Cerebellar nuclear complex (tissue), 1 donor: ENCODE data around the gene MTA3.
"Not testable (repeated sequence)": the region's sequence is repeated elsewhere in the genome, so short reads cannot be mapped to it uniquely, and the experiment has no call there.

Experiments used
- DNase-seq, 2 experiments: peaks; one replicate each; lab custom pipeline; 2025; lab: John Stamatoyannopoulos, UW

MTA3 gene

DNA sequence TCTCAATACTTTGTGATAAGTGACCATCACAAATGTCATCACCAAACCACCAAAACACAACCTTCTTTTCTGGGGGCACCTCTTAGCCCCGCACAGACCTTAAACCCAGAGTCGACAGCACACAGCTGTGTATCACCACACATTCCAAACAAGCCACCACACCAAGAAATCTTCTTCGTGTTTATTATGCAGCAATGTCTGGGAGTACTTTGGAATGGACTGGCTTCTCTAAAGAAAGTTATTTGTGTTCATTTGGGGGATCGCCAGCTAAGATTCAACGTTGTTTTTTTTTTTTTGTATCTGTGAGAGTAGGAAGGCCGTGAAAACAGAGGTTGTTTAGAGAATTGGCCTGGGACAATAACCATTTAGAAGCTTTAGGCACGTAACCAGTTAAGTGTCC, 1.1 kb upstream of the MTA3 start:
- DNase-seq: no peak

DNA sequence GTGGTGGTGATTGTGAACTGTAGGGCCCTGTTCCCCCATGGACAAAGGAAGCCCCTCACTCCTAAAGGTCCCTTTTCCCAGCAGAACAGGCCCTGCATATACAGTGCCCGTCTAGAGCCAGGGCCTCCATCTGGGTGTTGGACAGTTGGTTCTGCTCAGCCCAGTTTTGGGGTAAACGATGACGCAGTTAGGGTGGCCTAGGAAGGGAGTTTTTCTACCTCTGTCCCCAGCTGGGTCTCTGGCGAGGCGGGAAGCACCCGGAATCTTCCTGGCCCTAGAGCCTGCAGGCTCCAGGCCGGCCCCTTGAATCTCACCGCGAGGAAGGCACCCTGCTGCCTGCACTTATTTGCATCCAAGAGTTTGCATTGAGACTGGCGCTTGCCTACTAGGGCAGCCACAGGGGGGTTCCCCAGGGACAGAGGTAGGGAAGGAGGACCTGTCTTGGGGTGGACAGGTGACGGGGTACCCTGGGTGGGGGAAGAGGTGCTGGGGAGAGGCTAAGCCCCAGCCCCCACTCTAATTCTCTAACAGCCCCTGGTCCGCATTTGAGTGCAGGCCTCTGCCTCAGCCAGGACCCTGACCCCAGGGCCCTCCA, 529 bp upstream of the MTA3 start:
- no peak for DNase-seq

DNA sequence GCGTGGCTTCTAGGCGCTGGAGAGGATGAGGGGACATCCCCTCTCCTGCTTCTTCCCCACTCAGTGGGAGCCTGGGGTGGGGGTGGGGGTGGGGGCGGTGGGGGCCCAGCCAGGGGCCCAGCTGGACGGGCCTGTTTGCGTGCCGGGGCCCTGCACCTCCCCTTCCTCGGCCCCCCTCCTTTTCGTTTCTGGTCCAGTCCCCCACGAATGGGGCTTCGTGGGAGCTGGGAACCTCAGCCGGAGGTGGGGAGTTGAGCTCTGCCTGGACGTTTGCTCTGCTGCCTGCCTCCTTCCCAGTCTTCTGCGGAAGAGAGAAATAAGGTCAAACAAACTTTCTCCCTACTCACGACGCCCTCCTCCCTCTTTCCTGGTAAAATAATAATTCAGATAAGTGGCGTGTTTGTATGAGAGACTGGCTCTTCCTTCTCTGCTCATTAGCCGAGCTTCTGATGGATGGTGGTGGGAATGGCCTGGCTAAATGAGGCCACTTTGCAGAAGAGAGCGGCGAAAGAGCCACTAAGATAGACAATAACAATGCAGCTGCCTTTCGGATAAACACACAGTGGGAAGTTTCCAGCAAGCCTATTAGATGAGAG, 782 bp downstream of the MTA3 start:
- no peak for DNase-seq

DNA sequence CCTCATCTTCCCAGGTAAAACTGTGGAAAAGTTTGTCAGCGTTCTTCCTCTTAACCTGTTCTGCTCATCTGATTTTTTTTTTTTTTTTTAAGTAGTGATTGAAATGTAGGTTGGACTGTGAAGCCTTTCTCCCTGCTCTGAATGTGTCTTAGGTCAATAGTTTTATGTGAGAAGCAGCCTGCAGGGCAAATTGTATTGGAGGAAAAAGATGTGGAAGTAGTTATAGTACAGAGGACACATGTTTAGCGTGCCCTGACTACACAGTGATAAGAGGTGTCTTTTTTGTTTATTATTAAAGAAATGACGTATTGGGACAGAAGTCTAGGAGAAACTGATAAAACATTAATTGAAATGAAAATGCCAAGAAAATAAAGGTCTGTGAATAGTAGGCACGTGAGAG, 1.5 kb downstream of the MTA3 start:
- DNase-seq: no peak

DNA sequence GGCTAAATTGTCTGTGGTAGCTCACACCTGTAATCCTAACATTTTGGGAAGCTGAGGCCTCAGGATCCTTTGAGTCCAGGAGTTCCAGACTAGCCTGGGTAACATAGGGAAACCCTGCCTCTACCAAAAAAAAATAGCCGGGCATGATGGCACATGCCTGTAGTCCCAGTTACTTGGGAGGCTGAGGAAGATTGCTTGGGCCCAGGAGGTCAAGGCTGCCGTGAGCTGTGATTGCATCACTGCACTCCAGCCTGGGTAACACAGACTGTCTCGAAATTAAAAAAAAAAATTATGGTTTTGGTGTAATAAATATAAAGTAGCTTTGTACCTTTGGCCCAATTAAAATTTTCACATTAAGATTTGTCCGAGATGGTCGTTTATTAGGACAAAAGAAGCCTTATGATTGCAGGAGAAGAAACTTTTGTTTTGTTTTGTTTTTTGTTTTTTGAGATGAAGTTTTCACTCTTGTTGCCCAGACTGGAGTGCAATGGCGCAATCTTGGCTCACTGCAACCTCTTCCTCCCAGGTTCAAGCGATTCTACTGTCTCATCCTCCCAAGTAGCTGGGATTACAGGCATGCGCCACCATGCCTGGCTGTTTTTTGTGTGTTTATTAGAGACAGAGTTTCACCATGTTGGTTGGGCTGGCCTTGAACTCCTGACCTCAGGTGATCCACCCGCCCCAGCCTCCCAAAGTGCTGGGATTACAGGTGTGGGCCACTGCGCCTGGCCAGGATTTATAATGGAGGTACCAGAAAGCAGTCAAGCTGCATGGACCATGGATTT, 4.1 kb downstream of the MTA3 start:
- DNase-seq: no peak

DNA sequence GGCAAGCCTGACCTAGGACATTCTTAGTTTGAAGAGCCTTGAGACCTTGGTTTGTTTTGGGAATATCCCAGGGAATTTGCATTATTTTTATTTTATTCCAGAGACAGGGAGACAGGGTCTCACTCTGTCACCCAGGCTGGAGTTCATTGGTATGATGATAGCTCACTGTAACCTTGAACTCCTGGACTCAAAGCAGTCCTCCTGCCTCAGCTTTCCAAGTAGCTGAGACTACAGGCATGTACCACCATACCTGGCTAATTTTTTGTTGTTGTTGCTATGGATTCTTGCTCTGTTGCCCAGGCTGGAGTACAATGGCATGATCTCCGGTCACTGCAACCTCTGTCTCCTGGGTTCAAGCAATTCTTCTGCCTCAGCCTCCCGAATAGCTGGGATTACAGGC, 4.8 kb downstream of the MTA3 start:
- no peak for DNase-seq

DNA sequence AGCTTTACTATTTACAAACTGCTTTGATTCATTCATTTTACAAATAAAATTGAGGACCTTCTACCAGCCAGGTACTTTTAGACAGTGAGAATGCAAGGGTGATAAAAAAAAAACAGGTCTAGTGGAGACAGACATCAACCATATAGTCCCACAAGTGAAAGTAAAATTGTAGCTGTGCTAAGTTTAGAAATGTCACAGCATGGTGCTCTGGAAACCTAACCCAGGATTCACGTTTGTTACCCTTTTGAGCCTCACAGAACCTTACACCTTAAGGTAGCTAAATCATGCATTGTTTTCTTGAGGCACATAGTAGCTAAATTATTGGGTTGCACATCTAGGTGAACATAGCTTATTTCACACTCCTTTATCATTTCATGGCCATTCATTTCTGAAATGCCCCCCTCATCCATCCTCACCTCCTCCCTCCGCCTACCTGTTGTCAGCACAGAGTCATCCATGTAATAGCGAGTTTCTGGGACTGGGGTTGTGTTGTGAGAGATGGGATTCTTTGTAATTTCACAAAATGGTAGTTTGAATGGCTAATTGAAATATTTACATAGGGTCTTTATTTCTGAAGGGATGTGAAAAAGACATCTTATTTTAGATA, 7.1 kb downstream of the MTA3 start:
- DNase-seq: no peak

DNA sequence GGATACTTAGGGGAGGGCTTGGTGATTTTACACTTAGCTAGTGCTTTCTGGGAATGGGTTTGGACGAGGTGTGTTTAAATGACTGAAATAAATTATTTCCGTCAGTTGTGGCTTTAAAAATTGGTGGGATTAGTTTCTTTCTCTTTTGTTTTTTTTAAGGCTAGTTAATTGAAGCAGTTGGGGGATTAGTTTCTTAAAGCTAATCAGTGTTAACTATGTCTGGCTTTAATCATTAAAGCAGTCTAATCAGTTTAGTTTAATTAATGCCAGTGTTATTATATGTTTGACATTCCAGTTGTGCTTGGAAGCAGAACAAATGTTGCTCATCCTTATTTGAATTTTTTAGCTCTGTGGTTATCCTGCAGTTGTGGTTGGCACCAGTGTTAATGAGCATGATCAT, 10.2 kb downstream of the MTA3 start:
- DNase-seq: no peak

DNA sequence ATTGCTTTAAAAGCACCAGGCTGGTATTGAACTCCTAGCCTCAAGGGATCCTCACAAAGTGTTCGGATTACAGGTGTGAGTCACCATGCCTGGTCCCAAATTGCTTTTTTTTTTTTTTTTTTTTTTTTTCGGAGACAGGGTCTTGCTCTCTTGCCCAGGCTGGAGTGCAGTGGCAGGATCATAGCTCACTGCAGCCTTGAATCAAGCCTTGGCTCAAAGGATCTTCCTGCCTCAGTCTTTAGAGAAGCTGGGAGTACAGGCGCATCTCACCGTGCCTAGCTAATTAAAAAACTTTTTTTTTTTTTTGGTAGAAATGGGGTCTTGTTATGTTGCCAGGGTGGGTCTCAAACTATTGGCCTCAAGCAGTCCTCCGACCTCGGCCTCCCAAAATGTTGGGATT, 12.8 kb downstream of the MTA3 start:
- no peak for DNase-seq

DNA sequence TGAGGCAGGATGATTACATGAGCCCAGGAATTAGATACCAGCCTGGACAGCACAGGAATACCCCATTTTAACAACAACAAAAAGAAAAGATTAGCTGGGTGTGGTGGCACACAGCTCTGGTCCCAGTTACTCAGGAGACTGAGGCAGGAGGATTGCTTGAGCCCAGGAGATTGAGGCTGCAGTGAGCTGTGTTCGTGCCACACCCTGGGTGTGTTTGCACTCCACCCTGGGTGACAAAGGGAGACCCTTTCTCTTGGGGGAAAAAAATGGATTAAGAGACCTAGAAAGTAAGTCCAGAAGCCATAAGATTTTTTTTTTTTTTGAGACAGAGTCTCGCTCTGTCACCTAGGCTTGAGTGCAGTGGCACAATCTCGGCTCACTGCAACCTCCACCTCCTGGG, 16.2 kb downstream of the MTA3 start:
- DNase-seq: not testable (repeated sequence)

DNA sequence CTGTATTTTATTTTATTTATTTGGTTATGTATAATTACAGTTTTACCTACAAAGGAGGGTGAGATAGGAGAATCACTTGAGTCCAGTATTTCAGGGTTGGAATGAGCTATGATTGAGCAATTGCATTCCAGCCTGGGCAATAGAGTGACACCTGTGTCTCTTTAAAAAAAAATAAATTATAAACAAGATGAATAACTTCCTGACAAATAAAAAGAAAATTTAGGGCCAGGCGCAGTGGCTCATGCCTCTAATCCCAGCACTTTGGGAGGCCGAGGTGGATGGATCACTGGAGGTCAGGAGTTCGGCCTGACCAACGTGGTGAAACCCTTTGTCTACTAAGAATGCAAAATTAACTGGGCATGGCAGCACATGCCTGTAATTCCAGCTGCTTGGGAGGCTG, 17.3 kb downstream of the MTA3 start:
- DNase-seq: no peak

DNA sequence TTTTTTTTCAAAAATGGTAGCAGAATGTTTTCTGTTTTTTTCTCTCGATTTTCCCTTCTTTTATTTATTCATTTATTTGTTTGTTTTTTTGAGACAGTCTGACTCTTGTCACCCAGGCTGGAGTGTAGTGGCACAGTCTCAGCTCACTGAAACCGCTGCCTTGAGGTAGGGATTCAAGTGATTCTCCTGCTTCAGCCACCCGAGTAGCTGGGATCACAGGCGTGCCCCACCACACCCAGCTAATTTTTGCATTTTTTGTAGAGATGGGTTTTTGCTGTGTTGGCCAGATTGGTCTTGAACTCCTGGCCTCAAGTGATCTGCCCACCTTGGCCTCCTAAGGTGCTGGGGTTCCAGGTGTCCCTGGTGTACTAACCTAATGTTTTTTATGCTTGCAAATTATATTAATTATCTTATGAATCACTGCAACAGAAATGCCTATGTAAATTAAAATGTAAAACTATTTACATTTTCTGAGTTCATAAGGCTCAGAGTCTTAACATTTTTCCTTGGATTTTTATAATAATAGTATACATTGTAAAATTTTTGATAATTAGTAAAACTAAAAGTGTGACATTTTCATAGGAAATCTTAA, 19.2 kb downstream of the MTA3 start:
- no peak for DNase-seq

DNA sequence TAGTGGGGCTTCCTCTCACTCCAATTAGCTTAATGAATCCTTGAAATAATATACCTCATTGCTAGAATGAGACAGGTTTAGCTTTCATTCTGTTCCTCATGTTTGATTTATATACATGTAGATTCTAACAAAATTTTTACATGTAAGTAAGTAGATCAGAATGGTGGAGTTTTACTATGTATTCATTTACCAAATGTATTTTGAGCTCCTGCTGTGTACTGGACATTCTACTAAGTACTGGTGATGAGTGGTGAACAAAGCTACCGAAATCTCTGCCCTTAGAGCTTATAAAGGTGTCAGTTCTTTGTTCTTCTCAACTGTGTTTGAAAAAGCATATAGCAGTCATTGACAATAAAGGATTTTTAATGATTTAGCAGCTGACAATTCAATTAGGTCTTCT, 19.7 kb downstream of the MTA3 start:
- DNase-seq: no peak

DNA sequence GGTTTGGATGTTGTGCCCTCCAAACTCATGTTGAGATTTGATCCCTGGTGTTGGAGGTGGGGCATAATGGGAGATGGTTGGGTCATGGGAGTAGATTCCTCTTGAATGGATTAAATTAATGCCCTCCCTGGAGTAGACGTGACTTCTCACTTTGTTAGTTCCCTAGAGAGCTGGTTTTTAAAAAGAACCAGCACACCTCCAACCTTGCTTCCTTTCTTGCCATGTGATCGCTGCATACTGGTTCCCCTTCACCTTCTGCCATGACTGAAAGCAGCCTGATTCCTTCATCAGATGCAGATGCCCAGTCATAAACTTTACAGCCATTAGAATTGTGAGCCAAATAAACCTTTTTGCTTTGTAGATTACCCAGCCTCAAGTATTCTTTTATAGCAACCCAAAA, 21.7 kb downstream of the MTA3 start:
- no peak for DNase-seq

DNA sequence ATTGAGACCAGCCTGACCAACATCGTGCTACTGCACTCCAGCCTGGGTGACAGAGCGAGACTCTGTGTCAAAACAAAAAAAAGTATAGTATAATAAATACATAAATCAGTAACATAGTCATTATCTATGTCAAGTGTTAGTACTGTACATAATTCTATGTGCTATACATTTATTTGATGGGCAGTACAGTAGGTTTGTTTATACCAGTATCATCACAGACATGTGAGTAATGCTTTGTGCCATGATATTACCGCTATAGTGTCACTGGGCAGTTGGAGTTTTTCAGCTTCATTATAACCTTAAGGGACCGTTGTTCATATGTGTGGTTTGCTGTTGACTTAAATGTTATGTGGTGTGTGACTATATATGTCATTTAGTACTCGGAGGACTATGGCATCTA, 24.9 kb downstream of the MTA3 start:
- no peak for DNase-seq

DNA sequence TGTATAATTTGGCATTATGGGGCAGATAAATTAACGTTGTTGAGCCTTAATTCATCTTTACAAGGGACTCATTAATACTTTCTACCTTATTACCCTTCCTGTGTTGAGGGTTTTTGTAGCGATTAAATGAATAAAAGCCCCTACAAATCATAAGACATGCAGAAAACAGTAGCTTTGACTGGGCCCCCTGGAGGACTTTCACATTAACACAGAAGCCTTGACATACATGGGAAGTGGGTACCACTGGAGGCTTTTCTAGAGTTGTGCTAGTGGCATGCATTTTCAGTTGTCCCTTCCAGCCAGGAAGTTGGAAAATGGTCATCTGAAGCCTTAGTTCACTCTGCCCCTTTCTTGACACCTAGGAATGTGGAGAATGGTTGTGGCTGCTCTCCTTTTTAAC, 30.2 kb downstream of the MTA3 start:
- no peak for DNase-seq

DNA sequence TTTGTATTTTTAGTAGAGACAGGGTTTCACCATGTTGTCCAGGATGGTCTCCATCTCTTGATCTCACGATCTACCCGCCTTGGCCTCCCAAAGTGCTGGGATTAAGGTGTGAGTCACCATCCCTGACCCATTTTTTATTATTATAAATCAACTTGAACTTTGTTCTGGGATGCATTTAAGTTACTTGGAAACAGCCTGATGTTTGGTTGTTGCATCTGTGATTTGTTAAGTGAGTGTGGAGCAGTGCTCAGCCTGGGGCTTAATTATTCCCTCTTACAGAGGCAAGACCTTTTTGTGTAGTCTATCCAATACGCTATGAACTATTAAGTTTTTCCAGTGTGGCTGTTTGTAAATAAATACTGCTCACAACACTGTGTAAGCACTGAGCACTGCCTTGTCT, 32.6 kb downstream of the MTA3 start:
- DNase-seq: no peak

DNA sequence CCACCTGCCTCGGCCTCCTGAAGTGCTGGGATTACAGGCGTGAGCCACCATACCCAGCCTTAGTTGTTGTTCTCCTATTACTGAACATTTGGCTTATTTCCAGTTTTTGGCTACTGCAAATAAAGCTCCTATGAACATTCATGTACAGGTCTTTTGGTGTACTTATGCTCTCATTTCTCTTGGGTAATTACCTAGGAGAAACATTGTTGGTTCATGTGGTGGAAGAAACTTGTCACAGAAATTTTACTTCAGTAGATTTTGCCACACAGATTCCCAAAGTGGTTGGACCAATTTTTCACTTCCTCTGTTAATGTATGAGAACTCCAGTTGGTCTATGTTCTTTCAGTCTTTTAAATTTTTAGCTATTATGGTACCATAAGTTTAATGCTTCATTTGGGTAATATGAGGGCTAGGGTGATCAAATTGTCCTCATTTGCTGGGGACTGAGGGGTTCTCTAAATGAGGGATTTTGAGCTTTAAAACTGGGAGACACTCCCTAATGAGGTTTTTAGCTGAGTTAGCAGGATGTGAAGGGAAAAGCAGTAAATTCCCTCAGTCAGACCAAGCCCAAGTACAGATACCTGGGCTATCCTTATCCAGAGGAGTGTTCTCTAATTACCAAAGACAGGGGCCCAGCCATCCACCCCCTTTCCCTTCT, 33.9 kb downstream of the MTA3 start:
- no peak for DNase-seq

DNA sequence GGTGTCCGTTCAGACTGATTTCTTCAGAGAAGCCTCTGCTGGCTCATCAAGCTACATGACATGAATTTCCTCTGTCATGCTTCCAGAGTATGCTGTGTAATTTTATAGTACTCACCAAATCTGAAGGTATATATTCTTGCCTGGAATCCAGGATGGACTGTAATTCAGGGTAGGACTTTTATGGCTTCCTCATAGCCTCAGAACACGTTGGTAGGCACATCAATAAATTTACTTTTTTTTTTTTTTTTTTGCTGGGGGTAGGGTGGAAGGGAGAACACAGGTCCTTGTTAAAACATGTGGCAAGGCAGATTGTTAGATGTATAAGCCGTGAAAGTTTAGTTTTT, 34.4 kb downstream of the MTA3 start:
- no peak for DNase-seq

DNA sequence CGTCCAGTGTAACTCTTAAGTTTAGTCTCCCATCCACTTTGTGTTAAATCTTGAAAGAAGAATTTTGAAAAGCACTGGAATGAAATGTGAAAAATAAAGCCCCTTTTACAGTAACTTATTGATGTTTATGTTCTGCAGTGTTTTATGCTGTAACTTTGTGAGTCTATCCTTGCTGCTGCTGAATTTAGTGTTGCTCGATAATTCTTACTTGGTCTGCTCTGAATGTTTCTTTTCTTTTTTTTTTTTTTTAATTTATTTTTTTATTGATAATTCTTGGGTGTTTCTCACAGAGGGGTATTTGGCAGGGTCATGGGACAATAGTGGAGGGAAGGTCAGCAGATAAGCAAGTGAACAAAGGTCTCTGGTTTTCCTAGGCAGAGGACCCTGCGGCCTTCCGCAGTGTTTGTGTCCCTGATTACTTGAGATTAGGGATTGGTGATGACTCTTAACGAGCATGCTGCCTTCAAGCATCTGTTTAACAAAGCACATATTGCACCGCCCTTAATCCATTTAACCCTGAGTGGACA, 36.0 kb downstream of the MTA3 start:
- DNase-seq: not testable (repeated sequence)

DNA sequence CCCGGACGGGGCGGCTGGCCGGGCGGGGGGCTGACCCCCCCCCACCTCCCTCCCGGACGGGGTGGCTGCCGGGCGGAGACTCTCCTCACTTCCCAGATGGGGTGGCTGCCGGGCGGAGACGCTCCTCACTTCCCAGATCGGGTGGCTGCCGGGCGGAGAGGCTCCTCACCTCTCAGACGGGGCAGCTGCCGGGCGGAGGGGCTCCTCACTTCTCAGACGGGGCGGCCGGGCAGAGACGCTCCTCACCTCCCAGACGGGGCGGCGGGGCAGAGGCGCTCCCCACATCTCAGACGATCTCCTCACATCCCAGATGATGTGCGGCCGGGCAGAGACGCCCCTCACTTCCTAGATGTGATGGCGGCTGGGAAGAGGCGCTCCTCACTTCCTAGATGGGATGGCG, 37.7 kb downstream of the MTA3 start:
- DNase-seq: not testable (repeated sequence)

DNA sequence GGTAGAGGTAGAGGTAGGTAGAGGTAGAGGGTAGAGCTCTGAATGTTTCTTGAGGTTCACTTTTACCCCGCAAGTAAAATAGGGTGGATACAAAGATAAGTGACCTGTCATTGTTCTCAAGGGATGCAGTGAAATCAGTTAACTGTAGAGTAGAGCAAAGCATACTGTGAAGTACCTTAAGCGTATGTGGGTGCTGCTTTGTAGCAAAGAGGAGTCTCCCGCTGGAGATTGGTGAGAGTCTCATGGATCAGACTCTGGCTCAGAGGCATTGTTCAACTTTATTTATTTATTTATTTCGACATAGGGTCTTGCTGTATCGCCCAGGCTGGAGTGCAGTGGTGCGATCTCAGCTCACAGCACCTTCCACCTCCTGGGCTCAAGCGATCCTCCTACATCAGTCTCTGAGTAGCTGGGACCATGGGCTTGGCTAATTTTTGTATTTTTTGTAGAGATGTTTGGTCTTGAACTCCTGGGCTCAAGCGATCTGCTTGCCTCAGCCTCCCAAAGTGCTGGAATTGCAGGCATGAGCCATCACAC, 38.7 kb downstream of the MTA3 start:
- no peak for DNase-seq
